HG03045 (cell line): ENCODE measurements around the gene CLASP1.
"Not testable (repeated sequence)": the region's sequence is repeated elsewhere in the genome, so short reads cannot be mapped to it uniquely, and the experiment has no call there.

Experiments used
- ATAC-seq: cut with Tn5 transposase; IDR thresholded peaks from one replicate; pipeline ENCODE4 v1.9.1; 2021; ENCODE audit warnings: mild to moderate bottlenecking, moderate library complexity; ENCODE audit not compliant: unreplicated experiment

The CLASP1 gene

GRCh38 chr2:121334581-121335293 is 314.5 kb downstream of the CLASP1 start:
- ATAC-seq, result no peak

GRCh38 chr2:121333834-121334558 is 315.3 kb downstream of the CLASP1 start:
- peak; percentile 81 for ATAC-seq

GRCh38 chr2:121333231-121333630 is 316.0 kb downstream of the CLASP1 start:
- ATAC-seq, result no peak

GRCh38 chr2:121331324-121331723 is 317.9 kb downstream of the CLASP1 start:
- not testable (repeated sequence) for ATAC-seq

- ATAC-seq, result no peak
Observed at GRCh38 chr2:121330921-121331320, 318.3 kb downstream of the CLASP1 start.

- ATAC-seq, result no peak
Observed at GRCh38 chr2:121329786-121330185, 319.5 kb downstream of the CLASP1 start.

GRCh38 chr2:121326628-121327027 is 322.6 kb downstream of the CLASP1 start:
- ATAC-seq, result no peak

GRCh38 chr2:121324601-121325000 is 324.7 kb downstream of the CLASP1 start:
- ATAC-seq, result no peak

- no peak for ATAC-seq
Observed at GRCh38 chr2:121321476-121321875, 327.8 kb downstream of the CLASP1 start.

GRCh38 chr2:121319941-121320340 is 329.3 kb downstream of the CLASP1 start:
- ATAC-seq, result no peak

GRCh38 chr2:121316986-121317385 is 332.3 kb downstream of the CLASP1 start:
- ATAC-seq, result no peak

GRCh38 chr2:121313701-121314100 is 335.6 kb downstream of the CLASP1 start:
- not testable (repeated sequence) for ATAC-seq

- no peak for ATAC-seq
Observed at GRCh38 chr2:121309801-121310200, 339.5 kb downstream of the CLASP1 start.

- no peak for ATAC-seq
Observed at GRCh38 chr2:121309323-121309722, 339.9 kb downstream of the CLASP1 start.

- no peak for ATAC-seq
Observed at GRCh38 chr2:121307048-121307447, 342.2 kb downstream of the CLASP1 start.

- ATAC-seq, result no peak
Observed at GRCh38 chr2:121304941-121305340, 344.3 kb downstream of the CLASP1 start.

- ATAC-seq, result no peak
Observed at GRCh38 chr2:121303531-121304263, 345.6 kb downstream of the CLASP1 start.

- ATAC-seq, result not testable (repeated sequence)
Observed at GRCh38 chr2:121301190-121301589, 348.1 kb downstream of the CLASP1 start.

GRCh38 chr2:121298476-121298875 is 350.8 kb downstream of the CLASP1 start:
- ATAC-seq, result no peak

- not testable (repeated sequence) for ATAC-seq
Observed at GRCh38 chr2:121297866-121298265, 351.4 kb downstream of the CLASP1 start.

GRCh38 chr2:121297217-121297830 is 351.9 kb downstream of the CLASP1 start:
- no peak for ATAC-seq
